CMK (cell line): ENCODE data around the gene ECI2.
A peak's percentile ranks its signal among the peaks of the same experiment; 100 is the strongest.

Source experiments
- DNase-seq: peaks from one replicate; pipeline ENCODE4 v3.0.0-alpha.2; 2010; ENCODE audit warnings: low read depth

Gene ECI2, protein sequence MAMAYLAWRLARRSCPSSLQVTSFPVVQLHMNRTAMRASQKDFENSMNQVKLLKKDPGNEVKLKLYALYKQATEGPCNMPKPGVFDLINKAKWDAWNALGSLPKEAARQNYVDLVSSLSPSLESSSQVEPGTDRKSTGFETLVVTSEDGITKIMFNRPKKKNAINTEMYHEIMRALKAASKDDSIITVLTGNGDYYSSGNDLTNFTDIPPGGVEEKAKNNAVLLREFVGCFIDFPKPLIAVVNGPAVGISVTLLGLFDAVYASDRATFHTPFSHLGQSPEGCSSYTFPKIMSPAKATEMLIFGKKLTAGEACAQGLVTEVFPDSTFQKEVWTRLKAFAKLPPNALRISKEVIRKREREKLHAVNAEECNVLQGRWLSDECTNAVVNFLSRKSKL

DNA sequence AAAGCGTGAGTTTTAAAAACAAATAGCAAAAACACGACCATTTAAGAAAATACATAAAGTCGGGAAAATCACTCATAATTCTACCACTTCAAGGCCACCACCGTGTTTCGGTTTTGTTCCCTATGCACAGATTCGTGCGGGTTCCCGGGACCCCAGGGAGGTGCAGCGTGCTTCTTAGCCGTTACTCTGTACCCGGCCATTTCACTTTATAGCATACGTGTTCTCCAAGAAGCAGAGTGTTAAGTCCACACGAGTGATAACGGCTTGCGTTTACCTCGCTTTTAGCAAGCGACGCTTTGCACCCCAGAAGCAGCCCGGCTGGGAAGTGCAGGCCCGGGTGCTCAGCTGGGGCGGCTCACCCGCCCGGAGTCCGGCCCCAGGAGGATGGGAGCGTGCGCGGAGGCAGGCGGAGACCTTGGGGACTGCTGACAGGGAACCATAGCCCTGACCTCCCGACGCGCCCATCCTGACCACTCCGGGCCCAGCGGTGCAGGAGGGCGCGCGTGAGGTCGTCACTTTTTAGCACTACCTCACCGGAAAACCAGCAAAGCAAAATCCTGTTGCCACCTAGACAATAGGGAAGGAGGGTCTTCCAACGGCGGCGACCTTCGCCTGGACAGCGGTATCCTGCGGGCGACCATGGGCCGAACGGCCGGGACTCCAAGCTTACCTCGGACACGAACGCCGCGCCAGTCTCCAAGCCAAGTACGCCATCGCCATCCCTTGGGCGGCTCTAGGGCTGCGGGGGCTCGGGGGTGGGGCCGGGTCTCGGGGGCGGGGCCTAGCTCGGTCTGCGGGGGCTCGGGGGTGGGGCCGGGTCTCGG is at the start of gene ECI2:
TSS of gene ECI2 (minus strand) at position 735 of the 824 bp plus-strand sequence. CDS start at position 720, 15 bp downstream.
- peak; percentile 56 for DNase-seq

DNA sequence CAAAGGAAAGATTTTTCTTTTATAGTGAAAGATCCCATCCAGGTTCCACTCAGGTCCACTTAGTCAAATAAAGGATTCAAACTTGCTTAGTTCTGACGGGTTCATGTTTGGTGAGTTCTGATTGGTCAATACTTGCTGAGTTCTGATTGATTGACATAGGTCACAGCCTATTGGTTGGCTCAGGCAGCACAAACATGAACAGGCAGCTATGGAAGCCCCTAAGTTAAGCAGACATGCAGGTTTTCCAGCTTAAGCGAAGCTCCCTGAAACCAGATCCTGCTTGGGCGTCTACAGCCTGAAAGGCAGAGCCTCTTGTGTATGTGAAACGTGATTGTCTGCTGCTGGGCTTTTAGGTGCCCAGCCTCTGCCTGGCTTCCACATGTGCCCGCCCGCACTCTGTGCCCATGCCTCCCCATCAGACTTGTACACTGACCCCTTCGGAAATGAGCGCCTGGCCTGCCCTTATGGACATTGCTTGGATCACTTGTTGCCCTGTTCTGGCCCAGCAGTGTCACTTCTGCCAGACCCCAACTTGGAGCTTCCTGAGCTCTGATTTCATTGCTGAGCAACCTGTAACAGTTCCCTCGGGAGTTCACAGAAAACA is 45.4 kb upstream of the ECI2 start:
- no peak for DNase-seq

DNA sequence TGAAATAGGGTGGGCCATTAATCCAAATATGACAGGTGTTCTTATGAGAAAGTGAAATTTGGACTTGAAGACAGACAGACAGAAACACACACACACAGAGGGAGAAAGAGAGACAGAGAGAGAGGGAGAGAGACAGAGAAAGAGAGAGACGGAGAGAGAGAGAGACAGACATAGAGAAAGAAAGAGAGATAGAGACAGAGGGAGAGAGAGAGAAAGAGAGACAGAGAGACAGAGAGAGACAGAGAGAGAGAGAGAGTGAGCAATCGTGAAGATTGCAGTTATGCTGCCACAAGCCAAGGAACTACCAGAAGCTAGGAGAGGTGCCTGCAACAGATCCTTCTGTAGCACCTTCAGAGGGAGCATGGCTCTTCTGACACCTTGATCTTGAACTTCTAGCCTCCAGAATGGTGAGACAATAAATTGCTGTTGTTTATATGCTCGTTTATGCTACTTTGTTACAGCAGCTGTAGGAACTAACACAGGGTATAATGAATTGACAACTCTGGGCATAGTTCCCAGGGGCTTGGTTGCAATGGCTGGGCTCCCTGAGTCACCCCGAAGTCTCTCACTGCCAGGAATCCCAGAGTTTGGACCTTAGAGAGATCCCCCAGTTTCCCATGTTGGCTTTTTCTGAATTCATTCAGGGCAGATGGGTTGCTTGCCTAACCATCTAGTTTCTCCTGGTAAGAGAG is 44.7 kb upstream of the ECI2 start:
- DNase-seq: no peak

DNA sequence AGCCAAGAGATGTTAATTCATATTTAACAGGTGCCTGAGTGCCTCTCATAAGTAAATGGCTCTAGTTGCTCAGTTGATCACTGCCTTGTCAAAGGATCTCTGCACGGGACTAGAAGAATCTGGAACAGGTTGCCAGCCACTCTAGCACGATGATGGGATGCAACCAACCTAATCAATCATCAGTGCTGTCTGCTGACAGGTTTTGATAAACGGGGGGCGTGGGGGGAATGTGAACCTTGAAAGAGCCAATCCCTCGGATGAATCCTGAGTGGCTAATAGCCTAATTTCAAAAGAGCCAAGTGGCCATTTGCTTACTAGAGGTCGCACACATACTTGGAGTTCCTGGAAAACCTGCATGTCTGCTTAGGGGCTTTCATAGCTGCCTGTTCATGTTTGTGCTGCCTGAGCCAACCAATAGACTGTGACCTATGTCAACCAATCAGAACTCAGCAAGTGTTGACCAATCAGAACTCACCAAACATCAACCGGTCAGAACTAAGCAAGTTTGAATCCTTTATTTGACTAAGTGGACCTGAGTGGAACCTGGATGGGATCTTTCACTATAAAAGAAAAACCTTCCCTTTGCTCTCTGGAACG is 43.5 kb upstream of the ECI2 start:
- no peak for DNase-seq

DNA sequence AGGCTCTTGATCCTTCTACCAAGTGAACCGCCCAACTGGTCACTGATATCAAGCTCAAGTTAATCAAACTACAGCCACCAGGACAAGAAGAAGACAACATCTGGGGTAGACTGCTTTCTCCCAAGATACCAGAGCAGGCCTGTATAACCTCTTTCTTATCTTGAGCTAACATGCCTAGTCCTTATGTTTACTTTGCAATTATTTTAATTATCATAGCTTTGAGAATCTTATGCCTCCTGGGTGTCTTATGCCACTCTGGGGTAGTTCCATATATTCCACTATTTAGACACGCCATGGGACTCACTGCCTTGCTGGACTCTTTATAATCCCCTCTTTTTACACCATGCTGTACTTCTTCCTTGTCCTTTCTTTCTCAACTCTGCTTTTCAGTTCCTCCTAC is 41.5 kb upstream of the ECI2 start:
- DNase-seq: no peak

DNA sequence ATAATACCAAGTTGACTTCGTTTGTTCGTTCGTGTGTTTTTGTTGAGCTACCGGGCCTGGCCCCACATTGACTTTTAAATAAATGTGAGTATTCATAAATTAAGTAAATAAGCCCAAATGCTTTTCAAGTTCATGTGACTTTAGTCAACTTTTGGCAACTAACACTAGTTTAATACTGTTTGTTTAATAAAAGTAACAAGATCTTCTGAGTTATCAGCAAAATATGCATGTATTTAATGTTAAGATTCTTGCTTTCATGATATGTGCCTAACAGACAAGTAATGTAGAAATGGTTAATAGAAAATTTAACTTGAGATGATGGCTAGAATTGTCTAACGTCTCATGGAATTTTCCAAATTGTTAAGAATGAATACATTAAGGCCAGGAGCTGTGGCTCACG is 38.7 kb upstream of the ECI2 start:
- no peak for DNase-seq

DNA sequence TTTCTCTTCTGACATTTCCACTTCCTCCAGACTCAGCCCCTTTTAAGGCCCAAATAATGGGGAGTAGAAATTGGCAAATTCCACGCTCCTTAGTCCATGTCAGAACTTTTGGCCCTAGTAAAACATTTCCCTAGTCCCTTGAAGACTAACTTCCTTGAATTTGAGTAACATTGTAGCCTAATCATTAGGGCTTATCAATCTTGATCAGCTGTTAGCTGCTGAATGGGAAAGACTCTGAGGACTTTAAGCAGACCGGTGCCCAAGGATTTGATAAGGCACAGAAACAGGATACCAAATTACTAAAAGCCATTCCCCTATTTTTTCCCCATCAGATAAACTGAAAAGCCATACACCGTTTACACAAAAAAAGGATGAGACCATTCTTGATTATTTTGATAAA is 37.0 kb upstream of the ECI2 start:
- no peak for DNase-seq

DNA sequence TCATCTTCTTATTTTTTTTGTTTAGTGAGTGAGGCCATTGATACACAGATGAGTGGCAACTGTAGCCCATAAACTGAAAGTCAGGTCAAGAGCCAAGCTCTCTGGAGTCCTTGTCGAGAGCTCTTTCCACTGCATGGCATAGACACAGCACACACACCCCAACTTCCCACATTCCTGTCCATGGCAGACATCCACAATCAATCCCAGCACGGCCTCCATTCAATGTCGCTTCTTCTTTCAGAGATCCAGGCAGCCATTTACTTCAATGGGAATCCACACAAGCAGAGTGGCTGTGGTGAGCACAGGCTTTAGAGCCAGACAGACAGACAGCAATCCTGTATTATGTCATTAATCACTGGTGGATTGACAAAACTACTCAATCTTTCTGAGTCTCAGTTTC is 34.9 kb upstream of the ECI2 start:
- DNase-seq: no peak

DNA sequence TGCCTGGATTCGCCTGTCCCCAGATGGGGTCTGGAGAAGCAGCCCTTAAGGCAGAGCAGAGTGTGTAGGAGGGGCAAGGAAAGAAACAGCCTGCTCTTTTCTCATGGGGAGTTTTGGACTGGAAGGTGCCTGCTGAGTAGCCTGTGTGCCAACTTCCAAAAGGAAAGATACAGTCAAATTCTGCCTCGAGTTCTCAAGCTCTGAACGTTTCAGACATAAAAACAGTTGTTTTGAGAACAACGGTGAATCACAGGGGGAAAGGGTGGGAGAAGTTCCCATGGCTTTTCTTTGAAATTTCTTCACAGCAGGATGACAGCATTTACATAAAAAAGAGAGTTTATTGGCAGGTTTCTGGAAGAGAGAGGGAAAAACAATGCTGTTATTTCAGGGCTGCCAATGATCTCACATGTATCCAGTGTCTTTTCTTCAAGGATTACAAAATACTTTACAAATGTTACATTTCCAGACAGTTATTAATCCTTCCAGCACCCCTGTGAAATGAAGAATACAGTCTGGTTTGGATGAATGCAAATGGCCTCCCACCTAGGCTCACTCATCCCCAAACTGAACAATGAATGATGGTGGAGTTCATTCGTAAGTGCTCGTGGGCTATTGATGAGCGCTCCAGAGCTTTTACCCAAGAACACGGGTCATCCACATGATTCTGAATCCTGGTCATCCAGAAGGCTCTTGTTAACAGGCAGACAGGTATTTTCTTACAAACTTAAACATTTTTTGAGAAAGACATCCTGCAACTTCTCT is 33.8 kb upstream of the ECI2 start:
- no peak for DNase-seq

DNA sequence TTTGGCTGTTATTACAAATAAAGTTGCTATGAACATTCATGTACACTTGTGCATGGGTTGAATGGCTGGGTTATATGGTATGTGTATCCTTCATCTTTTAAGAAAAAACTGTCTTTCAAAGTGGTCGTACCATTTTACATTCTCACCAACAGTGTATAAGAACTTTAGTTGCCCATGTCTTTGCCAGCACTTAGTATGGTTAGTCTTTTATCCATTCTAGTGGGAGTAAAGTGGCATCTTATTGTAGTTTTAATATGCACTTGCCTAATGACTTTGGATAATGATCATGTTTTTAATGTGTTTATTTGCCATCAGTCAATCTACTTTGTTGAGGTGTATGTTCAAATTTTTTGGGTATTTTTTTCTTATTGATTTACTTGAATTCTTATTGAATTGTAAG is 32.5 kb upstream of the ECI2 start:
- DNase-seq: no peak

DNA sequence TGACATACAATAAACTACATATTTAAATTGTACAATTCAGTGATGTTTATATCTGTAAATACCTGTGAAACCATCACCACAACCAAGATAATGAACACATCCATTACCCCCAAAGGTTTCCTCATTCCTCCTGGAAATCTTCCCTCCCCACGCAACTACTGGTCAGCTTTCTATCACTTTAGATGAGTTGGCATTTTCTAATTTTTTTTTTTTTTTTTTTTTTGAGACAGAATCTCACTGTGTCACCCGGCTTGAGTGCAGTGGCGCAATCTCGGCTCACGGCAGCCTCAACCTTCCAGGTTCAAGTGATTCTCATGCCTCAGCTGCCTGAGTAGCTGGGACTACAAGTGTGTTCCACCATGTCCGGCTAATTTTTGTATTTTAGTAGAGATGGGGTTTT is 31.7 kb upstream of the ECI2 start:
- DNase-seq: no peak

DNA sequence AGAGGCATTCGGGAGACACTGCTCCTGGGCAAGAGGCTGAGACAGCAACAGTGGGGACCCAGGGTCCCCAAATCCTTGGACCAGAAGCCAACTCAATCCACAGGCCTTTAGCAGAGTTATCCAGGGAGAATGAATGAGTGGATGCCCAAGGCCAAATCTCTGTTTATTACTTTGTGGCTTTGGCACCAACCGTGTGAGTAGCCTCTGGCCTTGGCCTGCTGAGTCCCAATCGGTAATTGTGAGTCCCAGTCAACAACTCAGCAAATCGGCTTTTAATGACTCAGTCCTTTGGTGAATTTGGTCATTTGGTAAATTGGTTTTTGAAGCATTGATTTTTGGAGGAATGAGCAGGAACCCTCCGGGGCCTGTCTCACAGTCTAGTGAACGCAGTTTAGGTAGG is 29.1 kb upstream of the ECI2 start:
- no peak for DNase-seq

DNA sequence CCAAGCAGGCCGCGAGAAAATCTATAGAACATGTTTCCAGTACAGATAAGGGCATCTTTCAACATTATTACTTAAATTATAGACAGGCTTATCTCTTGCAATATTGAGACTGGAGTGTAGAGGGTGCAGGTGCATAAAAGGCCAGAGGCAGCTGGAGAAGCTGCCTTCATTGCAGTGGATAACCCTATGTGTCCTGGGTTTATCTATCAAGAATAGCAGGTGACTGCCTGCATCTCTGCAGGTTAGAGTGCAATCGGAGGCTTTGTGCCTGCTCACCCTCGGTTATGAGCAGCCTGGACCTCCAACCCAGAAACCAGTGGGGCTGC is 28.7 kb upstream of the ECI2 start:
- no peak for DNase-seq

DNA sequence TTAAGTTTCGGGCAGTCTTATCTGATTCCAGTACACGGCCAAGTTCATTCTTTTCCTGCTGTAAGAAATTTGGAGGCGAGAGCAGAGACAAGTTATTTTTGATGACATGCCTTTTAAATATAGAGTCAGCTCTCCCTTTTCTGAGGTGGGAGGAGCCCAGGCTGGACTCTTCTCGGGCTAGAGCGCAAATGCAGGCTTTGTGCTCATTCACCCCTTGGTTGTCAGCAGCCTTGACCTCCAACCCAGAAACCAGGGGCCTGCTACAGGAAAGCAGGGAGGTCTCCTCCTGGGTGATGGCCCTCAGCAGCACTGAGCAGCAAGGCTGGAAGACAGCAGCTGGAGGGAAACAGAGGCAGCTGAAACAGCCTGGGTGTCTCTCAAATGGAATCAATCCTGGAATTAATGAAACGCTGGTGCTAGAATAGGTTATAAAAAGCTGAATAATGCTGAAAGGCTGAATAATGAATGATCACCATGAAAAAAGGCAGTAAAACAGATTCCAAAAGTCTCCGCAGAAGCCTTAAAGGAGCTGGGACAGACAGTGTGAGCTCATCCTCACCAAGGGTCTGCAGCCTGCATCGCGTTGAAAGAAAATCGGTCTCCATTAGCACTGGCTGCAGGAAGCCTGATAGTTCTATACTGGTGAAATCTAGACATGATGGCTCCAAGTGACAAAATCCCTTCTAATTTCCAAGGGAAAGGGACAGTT is 28.2 kb upstream of the ECI2 start:
- no peak for DNase-seq

DNA sequence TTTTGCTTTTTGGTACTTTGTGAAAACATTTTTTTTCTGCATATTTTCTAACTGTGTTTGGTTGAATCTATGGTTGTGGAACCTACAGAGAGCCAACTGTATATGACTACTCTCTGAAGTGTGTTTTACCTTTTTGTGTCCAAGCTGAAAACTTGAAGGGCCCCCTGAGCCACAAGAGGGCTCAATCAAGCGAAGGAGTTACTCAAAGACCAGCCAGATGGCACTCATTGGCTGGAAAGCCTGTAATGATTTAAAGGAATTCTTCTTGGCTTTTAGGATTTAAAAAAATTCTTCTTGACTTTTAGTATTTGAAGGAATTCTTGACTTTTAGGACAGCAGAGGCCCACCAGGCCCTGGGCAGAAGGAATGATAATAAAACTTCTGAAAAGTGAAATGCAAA is 27.0 kb upstream of the ECI2 start:
- no peak for DNase-seq

DNA sequence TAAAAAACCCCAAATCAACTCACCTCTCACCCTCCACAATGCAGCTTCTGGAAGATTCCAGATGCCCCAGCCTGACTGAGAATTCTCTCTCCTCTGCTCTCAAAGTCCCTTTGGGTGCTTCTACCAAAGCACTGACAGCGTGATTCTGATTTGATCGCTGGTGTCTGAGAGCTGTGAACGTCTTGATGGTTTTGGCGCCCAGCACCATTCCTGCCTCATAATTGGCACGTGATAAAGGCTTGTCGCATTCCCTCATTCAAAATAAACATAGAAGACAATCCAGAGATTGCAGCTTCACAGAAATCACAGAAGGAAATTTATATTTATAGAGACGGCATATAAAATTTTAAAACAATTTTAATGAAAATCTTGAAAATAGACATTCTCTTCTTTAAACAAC is 24.1 kb upstream of the ECI2 start:
- no peak for DNase-seq

DNA sequence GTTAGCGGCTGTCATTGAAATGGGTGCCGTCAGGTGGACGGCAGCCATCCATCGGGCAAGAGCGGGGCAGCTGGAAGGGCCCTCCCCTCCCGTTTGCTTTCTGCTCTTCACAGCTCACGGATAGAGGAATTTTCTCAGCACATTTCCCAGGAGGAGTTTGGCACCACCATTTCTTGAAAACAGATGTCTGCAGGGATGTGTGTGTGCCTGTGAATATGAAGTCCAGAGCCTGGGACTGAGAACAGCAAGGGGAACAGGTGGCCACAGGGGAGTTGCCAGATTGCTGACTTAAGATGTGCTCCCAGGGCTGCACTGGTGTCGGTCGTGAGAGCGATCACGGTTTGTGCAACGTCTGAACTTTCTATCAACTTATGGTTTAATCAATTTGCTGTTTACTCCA is 22.1 kb upstream of the ECI2 start:
- DNase-seq: no peak

DNA sequence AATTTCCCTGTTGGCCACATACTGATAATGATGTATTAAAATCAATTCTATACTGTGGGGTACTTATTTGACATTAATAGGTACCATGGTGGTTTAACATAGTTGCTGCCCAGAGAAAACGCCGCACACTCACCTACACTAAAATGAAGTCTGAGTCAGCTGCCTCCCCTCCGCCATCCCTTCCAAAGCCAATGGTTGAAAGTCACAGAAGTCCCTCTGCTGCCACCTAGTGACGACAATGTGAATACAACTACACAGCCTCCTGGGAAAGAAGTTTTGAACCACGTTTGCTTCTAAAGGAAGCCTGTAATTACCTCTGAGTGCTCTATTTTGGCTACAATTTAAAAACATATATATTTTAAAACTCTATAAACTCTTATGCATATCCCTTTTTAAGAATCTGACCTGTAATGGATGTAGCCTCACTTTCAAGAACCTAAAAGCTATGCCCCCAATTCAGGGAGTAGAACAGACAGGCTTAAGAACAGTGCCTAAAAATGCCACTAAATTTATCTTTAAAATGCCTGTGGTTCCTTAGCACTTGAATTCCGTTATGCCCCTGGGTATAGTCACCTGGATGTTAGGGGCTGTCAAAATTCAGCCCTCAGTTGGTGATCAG is 20.6 kb upstream of the ECI2 start:
- DNase-seq: peak; percentile 57

DNA sequence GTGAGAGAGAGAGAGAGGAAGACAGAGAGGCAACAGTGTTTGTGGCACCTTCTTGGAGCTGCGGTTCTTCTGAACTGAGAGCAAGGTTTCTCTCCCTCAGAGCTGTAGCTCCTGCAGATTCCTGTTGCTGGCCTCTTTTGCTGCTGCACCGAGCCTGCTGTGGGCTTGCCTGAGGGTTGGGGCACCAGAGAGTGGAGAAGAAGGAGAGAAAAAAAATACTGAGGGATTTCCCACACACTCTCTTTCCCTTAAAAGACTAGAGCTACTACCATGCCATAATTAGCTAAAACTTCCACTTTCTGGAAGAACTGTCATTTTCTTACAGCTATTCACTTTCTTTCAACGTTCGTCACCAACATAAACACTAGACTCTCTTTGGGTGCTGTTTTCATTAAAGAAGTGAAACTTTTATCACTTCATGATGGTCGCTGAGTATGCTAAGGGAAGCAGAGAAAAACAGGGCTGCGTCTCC is 18.2 kb upstream of the ECI2 start:
- DNase-seq: no peak

DNA sequence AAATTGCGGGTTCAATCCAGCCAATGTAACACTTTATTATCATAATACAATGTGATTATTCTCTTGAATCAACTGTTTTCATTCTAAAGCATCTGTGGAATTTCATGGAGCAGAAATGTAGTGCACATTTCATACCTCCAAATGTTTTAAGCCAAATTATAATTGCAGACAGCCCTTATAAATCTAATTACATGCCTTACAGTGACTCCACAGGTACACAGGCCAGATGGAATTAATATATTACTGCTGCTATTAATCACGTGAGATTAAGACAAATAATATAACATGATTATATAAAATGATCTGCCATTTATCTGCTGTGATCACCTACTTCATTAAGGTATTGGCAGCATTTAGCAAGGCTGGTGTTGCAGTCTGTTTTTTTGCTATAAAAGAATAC is 9.7 kb upstream of the ECI2 start:
- no peak for DNase-seq
